Central memory CD8-positive, alpha-beta T cell (primary cell): ENCODE data around the gene OSBPL6.

Experiments
- ATAC-seq: fragments of 150-1000 bp; cut with Tn5 transposase; replicated peaks from 2 replicates; pipeline ENCODE4 v1.10.0; 2022; ENCODE audit warnings: mild to moderate bottlenecking, moderate FRiP score, moderate number of reproducible peaks; ENCODE audit not compliant: poor library complexity, severe bottlenecking; ENCODE audit errors: extremely low read depth
- DNase-seq, 2 donors: peaks; one replicate each; pipeline ENCODE4 v3.0.0; 2021; ENCODE audit warnings: low spot score in 2 of 2
- H3K27ac Mint-ChIP-seq: one replicate; pipeline ENCODE4 v1.8.0; 2022; ENCODE audit warnings: low read depth, mild to moderate bottlenecking, moderate library complexity, mixed read lengths
- H3K27me3 Mint-ChIP-seq: one replicate; pipeline ENCODE4 v1.8.0; 2022; ENCODE audit warnings: mixed read lengths
- H3K36me3 Mint-ChIP-seq: one replicate; pipeline ENCODE4 v1.8.0; 2022; ENCODE audit warnings: mild to moderate bottlenecking, moderate library complexity, mixed read lengths; ENCODE audit not compliant: insufficient read depth
- H3K4me1 Mint-ChIP-seq: one replicate; pipeline ENCODE4 v1.8.0; 2022; ENCODE audit warnings: mixed read lengths
- H3K4me3 Mint-ChIP-seq: one replicate; pipeline ENCODE4 v1.8.0; 2022; ENCODE audit warnings: mild to moderate bottlenecking, moderate library complexity, mixed read lengths
- H3K9me3 Mint-ChIP-seq: one replicate; pipeline ENCODE4 v1.8.0; 2022; ENCODE audit warnings: mixed read lengths

Gene OSBPL6

DNA sequence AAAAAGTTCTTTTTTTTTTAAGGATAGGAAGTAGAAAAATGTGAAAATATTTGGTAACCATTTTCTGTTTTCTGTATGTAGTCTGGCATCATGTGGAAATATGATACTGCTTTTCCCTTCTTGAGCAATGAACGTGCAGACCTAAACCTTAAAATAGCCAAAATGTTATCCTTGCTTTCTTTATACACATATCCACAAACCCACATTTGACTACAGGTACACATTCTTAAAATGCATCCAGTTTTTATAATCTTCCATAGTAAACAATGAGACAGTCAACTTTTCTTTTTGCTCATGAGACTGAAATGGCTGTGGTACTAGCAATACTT is 90.9 kb downstream of the OSBPL6 start:
- Mint-ChIP-seq H3K27ac (no peak overlapping the region), H3K4me3 (no peak overlapping the region), H3K4me1 (no peaks in the 10 kb centered on the region), H3K27me3 (peaks cover 14% of the 10 kb centered on the region), H3K9me3 (no peaks in the 10 kb centered on the region), H3K36me3 (peaks cover 2% of the 10 kb centered on the region)
- DNase-seq (no peak), ATAC-seq (no peak)

DNA sequence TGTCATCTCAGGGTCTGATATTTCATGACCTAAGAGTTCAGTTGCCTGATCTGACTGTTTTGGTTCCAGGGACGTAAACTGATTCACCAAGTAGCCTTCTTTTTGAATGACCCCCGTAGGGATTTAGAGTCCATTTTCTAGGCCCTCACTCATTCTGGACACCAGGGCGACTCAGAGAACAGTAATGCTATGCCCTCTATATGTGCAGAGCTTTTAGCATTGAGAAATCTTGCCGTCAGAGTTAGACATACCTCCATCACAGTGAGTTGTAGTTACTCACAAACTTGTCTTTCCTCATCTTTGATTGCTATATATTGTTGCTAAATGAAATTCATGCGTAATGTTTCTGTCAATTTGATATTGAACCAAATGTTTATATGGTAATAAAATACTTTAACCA is 92.3 kb downstream of the OSBPL6 start:
- H3K9me3 Mint-ChIP-seq: no peaks in the 10 kb centered on the region
- no peak overlapping the region for H3K4me3 Mint-ChIP-seq
- no peak overlapping the region for H3K27ac Mint-ChIP-seq
- peaks cover 16% of the 10 kb centered on the region for H3K27me3 Mint-ChIP-seq
- ATAC-seq (no peak), DNase-seq (no peak)
- H3K36me3 Mint-ChIP-seq: no peaks in the 10 kb centered on the region
- no peaks in the 10 kb centered on the region for H3K4me1 Mint-ChIP-seq

- no peaks in the 10 kb centered on the region for H3K4me1 Mint-ChIP-seq
- DNase-seq (no peak), ATAC-seq (no peak)
- no peak overlapping the region for H3K27ac Mint-ChIP-seq
- no peak overlapping the region for H3K4me3 Mint-ChIP-seq
- no peaks in the 10 kb centered on the region for H3K9me3 Mint-ChIP-seq
- H3K36me3 Mint-ChIP-seq: no peaks in the 10 kb centered on the region
- peaks cover 24% of the 10 kb centered on the region for H3K27me3 Mint-ChIP-seq
Observed at GRCh38 chr2:178287652-178288344, 93.5 kb downstream of the OSBPL6 start.

DNA sequence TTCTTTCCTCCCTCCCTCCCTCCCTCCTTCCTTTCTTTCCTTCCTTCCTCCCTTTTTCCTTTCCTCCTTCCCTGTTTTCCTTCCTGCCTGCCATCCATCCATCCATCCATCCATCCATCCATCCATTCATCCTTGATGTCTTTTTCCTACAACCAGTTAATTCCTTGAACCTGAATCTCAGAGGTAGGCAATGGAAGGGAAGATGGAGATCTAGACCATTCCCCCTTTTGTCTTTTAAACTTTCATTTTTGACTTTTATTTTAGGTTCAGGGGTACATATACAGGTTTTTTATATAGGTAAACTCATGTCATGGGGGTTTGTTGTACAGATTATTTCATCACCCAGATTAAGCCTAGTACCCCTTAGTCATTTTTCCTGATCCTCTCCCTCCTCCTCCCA is 97.4 kb downstream of the OSBPL6 start:
- H3K9me3 Mint-ChIP-seq: no peaks in the 10 kb centered on the region
- no peak for ATAC-seq
- DNase-seq: no peak
- H3K27ac Mint-ChIP-seq: no peak overlapping the region
- H3K4me1 Mint-ChIP-seq: no peaks in the 10 kb centered on the region
- peaks cover 38% of the 10 kb centered on the region for H3K27me3 Mint-ChIP-seq
- H3K36me3 Mint-ChIP-seq: no peaks in the 10 kb centered on the region
- H3K4me3 Mint-ChIP-seq: no peak overlapping the region

GRCh38 chr2:178292586-178292985 is 98.3 kb downstream of the OSBPL6 start:
- Mint-ChIP-seq H3K27ac (no peak overlapping the region), H3K36me3 (no peaks in the 10 kb centered on the region), H3K4me3 (no peak overlapping the region), H3K9me3 (no peaks in the 10 kb centered on the region), H3K4me1 (no peaks in the 10 kb centered on the region), H3K27me3 (peaks cover 40% of the 10 kb centered on the region)
- DNase-seq (no peak), ATAC-seq (no peak)

DNA sequence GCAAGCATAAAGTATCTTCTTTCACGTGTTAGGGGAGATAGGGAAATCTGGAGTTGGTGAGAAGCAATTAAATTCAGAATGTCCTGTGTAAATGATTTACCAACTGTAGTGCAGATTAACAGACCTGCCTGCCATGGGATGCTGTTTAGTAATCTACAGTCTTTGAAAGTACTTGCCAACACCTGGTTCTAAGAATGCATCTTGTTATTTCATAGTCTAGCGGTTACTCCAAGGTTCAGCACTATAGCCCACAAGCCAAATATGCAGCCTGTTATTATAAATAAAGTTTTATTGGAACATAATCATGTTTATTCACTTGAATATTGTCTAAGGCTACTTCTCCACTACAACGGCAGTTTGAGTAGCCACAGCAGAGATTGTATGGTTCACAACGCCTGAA is 100.8 kb downstream of the OSBPL6 start:
- no peaks in the 10 kb centered on the region for H3K36me3 Mint-ChIP-seq
- H3K27me3 Mint-ChIP-seq: peaks cover 48% of the 10 kb centered on the region
- no peak overlapping the region for H3K27ac Mint-ChIP-seq
- H3K4me3 Mint-ChIP-seq: no peak overlapping the region
- no peak for DNase-seq
- H3K9me3 Mint-ChIP-seq: no peaks in the 10 kb centered on the region
- no peak for ATAC-seq
- no peaks in the 10 kb centered on the region for H3K4me1 Mint-ChIP-seq

DNA sequence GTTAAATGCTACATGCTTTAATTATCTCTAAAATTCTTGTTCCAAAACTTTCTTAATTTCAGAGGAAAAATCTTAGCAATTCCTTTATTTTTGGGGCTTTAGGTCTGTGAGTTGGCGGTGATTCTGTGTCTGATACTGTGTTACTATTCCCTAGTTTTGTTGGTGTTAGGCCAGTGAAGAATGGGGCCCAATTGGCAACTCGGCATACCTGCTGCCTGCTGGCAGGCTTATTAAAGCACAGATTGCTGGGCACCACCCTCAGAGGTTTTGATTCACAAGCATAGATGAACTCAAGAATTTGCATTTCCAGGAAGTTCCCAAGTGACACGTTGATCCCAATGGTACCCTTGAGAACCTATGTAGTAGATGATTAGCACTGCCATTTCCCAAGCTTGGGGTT is 101.6 kb downstream of the OSBPL6 start:
- no peak for DNase-seq
- H3K9me3 Mint-ChIP-seq: no peaks in the 10 kb centered on the region
- no peaks in the 10 kb centered on the region for H3K36me3 Mint-ChIP-seq
- H3K4me1 Mint-ChIP-seq: no peaks in the 10 kb centered on the region
- peaks cover 51% of the 10 kb centered on the region for H3K27me3 Mint-ChIP-seq
- H3K27ac Mint-ChIP-seq: no peak overlapping the region
- ATAC-seq: no peak
- no peak overlapping the region for H3K4me3 Mint-ChIP-seq

GRCh38 chr2:178296394-178297090 is 102.2 kb downstream of the OSBPL6 start:
- Mint-ChIP-seq H3K4me3 (no peak overlapping the region), H3K36me3 (no peaks in the 10 kb centered on the region), H3K27me3 (peaks cover 51% of the 10 kb centered on the region), H3K9me3 (no peaks in the 10 kb centered on the region), H3K4me1 (no peaks in the 10 kb centered on the region), H3K27ac (no peak overlapping the region)
- DNase-seq (no peak), ATAC-seq (no peak)

- no peak for ATAC-seq
- H3K4me3 Mint-ChIP-seq: no peak overlapping the region
- no peaks in the 10 kb centered on the region for H3K9me3 Mint-ChIP-seq
- H3K27me3 Mint-ChIP-seq: peaks cover 50% of the 10 kb centered on the region
- DNase-seq: no peak
- no peak overlapping the region for H3K27ac Mint-ChIP-seq
- no peaks in the 10 kb centered on the region for H3K4me1 Mint-ChIP-seq
- no peaks in the 10 kb centered on the region for H3K36me3 Mint-ChIP-seq
Observed at GRCh38 chr2:178297091-178297411, 102.7 kb downstream of the OSBPL6 start.

GRCh38 chr2:178298785-178299212 is 104.5 kb downstream of the OSBPL6 start:
- Mint-ChIP-seq H3K27me3 (peaks cover 46% of the 10 kb centered on the region), H3K4me1 (no peaks in the 10 kb centered on the region), H3K27ac (no peak overlapping the region), H3K4me3 (no peak overlapping the region), H3K36me3 (peaks cover 1% of the 10 kb centered on the region), H3K9me3 (no peaks in the 10 kb centered on the region)
- DNase-seq (no peak), ATAC-seq (no peak)

DNA sequence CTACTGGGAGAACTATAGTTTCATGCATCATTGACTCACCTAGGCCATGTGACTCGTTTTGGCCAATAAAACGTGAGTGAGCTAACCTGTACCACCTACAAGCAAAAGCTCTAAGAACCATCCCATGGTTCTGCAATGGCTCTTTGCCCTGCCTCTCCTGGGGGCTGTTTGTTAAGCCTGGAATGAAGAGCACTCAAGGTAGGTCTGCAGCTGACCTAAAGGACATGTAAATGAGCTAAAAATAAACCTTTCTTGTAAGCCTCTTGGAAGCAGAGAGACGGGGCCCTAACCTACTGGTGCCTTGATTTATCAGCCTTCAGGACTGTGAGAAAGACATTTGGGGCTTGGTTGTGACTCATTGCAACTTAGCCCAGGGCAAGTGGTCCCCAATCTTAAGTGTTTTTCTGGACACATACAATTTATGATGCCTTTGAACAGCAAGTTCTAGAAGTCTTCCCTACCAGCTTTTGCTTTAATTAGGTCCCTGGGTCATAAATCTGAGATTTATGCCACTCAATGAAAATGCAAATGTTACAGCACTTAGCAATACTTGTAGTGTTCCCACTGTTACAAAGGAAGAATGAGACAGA is 107.4 kb downstream of the OSBPL6 start:
- H3K4me1 Mint-ChIP-seq: no peaks in the 10 kb centered on the region
- ATAC-seq (no peak), DNase-seq (no peak)
- H3K27me3 Mint-ChIP-seq: peaks cover 39% of the 10 kb centered on the region
- H3K36me3 Mint-ChIP-seq: peaks cover 1% of the 10 kb centered on the region
- H3K27ac Mint-ChIP-seq: no peak overlapping the region
- H3K4me3 Mint-ChIP-seq: no peak overlapping the region
- H3K9me3 Mint-ChIP-seq: no peaks in the 10 kb centered on the region

DNA sequence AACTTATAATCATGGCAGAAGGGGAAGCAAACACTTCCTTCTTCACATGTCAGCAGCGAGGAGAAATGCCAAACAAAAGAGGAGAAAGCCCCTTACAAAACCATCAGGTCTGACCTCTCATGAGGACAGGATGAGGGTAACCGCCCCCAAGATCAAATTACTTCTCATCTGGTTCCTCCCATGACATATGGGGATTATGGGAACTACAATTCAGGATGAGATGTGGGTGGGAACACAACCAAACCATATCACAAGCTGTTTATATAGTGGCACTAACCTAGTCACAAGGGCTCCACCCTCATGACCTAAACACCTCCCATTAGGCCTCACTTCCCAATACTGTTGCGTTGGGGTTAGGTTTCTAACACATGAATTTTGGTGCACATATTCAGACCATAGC is 110.0 kb downstream of the OSBPL6 start:
- no peaks in the 10 kb centered on the region for H3K4me1 Mint-ChIP-seq
- H3K27ac Mint-ChIP-seq: no peak overlapping the region
- ATAC-seq (no peak), DNase-seq (no peak)
- no peak overlapping the region for H3K4me3 Mint-ChIP-seq
- peaks cover 1% of the 10 kb centered on the region for H3K36me3 Mint-ChIP-seq
- peaks cover 40% of the 10 kb centered on the region for H3K27me3 Mint-ChIP-seq
- H3K9me3 Mint-ChIP-seq: no peaks in the 10 kb centered on the region

DNA sequence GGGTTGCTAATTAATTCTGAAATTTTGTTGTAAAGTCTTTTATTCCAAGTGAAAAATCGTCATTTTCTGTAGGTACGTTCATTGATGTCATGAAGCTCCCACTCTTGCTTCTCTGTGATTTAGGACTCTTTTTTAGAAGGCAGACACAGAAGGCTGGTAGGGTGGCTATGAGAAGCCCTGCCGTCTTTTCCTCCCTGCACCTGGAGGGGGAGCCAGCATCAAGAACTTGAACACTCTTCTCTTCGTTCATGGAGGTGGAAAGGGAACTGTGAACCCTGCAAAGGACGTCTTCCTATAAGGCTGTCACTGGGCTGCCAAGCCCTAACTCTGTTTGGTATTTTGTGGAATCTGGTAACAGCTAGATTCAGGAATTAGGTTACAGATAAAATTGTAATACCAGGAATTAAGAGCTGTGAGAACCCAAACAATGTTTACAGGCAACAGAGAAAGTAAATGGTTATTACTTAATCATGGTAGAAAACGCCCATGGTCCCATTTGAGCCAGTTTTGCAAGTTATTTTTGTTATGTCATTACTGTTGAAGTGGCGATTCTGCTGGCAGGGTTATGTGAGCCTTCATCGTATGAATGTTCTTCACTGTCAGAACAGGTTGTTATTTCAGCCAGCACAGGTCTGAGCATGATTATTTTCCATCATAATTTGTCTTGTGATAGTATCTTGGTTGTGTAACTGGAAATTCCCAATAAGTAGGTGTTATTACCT is 112.2 kb downstream of the OSBPL6 start:
- DNase-seq (no peak), ATAC-seq (no peak)
- H3K27me3 Mint-ChIP-seq: peaks cover 38% of the 10 kb centered on the region
- peaks cover 1% of the 10 kb centered on the region for H3K36me3 Mint-ChIP-seq
- H3K4me3 Mint-ChIP-seq: no peak overlapping the region
- H3K4me1 Mint-ChIP-seq: no peaks in the 10 kb centered on the region
- H3K9me3 Mint-ChIP-seq: no peaks in the 10 kb centered on the region
- no peak overlapping the region for H3K27ac Mint-ChIP-seq
